DMS 273 (cell line): ENCODE data around the gene ZNF789.

Experiments used
- DNase-seq: peaks from one replicate; lab custom pipeline; 2025; ENCODE audit not compliant: unreplicated experiment; lab: John Stamatoyannopoulos, UW

ZNF789 gene

GRCh38 chr7:99457650-99458493 is 14.8 kb upstream of the ZNF789 start:
- DNase-seq: no peak

GRCh38 chr7:99459087-99459486 is 13.6 kb upstream of the ZNF789 start:
- DNase-seq: peak; percentile 72

GRCh38 chr7:99460651-99461050 is 12.0 kb upstream of the ZNF789 start:
- peak; percentile 44 for DNase-seq

GRCh38 chr7:99461221-99461620 is 11.5 kb upstream of the ZNF789 start:
- DNase-seq: peak; percentile 47

GRCh38 chr7:99465421-99465768 is 7.3 kb upstream of the ZNF789 start:
- DNase-seq: no peak

- no peak for DNase-seq
Observed at GRCh38 chr7:99468336-99468918, 4.3 kb upstream of the ZNF789 start.

- DNase-seq: peak; percentile 35
Observed at GRCh38 chr7:99469381-99470065, 3.2 kb upstream of the ZNF789 start.

GRCh38 chr7:99473315-99473596 is 566 bp downstream of the ZNF789 start:
- DNase-seq: peak; percentile 91

GRCh38 chr7:99476107-99476506 is 3.4 kb downstream of the ZNF789 start:
- DNase-seq: no peak

- no peak for DNase-seq
Observed at GRCh38 chr7:99478464-99479440, 6.1 kb downstream of the ZNF789 start.

- DNase-seq: no peak
Observed at GRCh38 chr7:99485094-99485493, 12.4 kb downstream of the ZNF789 start.

- DNase-seq: peak; percentile 50
Observed at GRCh38 chr7:99489235-99489634, 16.5 kb downstream of the ZNF789 start.

- peak; percentile 35 for DNase-seq
Observed at GRCh38 chr7:99490878-99491277, 18.2 kb downstream of the ZNF789 start.

GRCh38 chr7:99493823-99494222 is 21.1 kb downstream of the ZNF789 start:
- DNase-seq: peak; percentile 33

- DNase-seq: no peak
Observed at GRCh38 chr7:99497766-99498545, 25.3 kb downstream of the ZNF789 start.

- no peak for DNase-seq
Observed at GRCh38 chr7:99498546-99498944, 25.9 kb downstream of the ZNF789 start.

- no peak for DNase-seq
Observed at GRCh38 chr7:99499371-99499720, 26.7 kb downstream of the ZNF789 start.

GRCh38 chr7:99499721-99500636 is 27.3 kb downstream of the ZNF789 start, which contains the start of gene ZNF394:
ZNF394 (minus strand) TSS chr7:99500281; CDS start chr7:99500093, 188 bp downstream.
- DNase-seq: peak; percentile 99

- DNase-seq: no peak
Observed at GRCh38 chr7:99500637-99501009, 27.9 kb downstream of the ZNF789 start.
